Uterus (tissue), 4 donors: Measurements from ENCODE around the gene ALPI. TPM values are rescaled to one million over a fixed set of nuclear protein-coding genes. Genes with fewer than 3 reads are reported as not detected.
"Not testable (repeated sequence)": the region's sequence is repeated elsewhere in the genome, so short reads cannot be mapped to it uniquely, and the experiment has no call there.

Experiments
- DNase-seq, 2 donors: peaks; one replicate each; pipeline ENCODE4 v3.0.0-alpha.2; 2019 to 2020
- H3K27ac ChIP-seq, 2 donors: fragments of 200-600 bp; sonication (generic); 1 replicate in 1 of 2; 2 replicates in 1 of 2; pipeline ENCODE4 v1.5.1; 2016 to 2018
- H3K27me3 ChIP-seq, 2 donors: fragments of 200-600 bp; sonication (generic); one replicate each; pipeline ENCODE4 v1.5.1; 2018 to 2019; ENCODE audit warnings: control low read depth in 1 of 2
- H3K36me3 ChIP-seq, 2 donors: fragments of 200-600 bp; sonication (generic); one replicate each; pipeline ENCODE4 v1.5.1; 2019; ENCODE audit warnings: control low read depth in 1 of 2
- H3K4me1 ChIP-seq, 2 donors: fragments of 200-600 bp; sonication (generic); one replicate each; pipeline ENCODE4 v1.5.1; 2018 to 2019; ENCODE audit warnings: control low read depth in 1 of 2
- H3K4me3 ChIP-seq, 2 donors: fragments of 200-600 bp; sonication (generic); 1 replicate in 1 of 2; 2 replicates in 1 of 2; pipeline ENCODE4 v1.5.1; 2018 to 2019; ENCODE audit warnings: mild to moderate bottlenecking in 1 of 2
- H3K9me3 ChIP-seq, 2 donors: fragments of 200-600 bp; sonication (generic); one replicate each; pipeline ENCODE4 v1.5.1; 2019; ENCODE audit warnings: control low read depth in 1 of 2
- POLR2A ChIP-seq, 2 donors: fragments of 450-650 bp; IDR thresholded peaks; one replicate each; pipeline ENCODE4 v1.6.1; 2016; ENCODE audit warnings: antibody characterized with exemption in 2 of 2, mild to moderate bottlenecking in 1 of 2, moderate library complexity in 1 of 2
- intact Hi-C: fragments of 100-400 bp; cut with DNase I; formaldehyde crosslinking; loops from one replicate; pipeline ENCODE4 v1.15.1; 2023; ENCODE audit warnings: low total_unique reads
- total RNA-seq, 4 donors: library from RNA; depleted of rRNA in 3 of 4; stranded (reverse); fragments of >200 nt in 3 of 4; gene quantifications; one replicate each; pipeline versions ENCODE4 v1.1.0 to v1.2.4, GENCODE V29; 2014 to 2023
- TF ChIP-seq, protein P1 (sequence below), 4 experiments: fragments of 200-600 bp in 2 of 4; fragments of 450-650 bp in 2 of 4; sonication (generic) in 2 of 4; IDR thresholded peaks; one replicate each; pipeline ENCODE4 v1.5.1; 2016 to 2019; ENCODE audit warnings: antibody characterized with exemption in 4 of 4, mild to moderate bottlenecking in 2 of 4, moderate library complexity in 1 of 4
- donor health status: DM: yes; HTN: yes; CAD: no.

Gene ALPI
- total RNA-seq, 4 donors from 2014 or later = not detected

DNA sequence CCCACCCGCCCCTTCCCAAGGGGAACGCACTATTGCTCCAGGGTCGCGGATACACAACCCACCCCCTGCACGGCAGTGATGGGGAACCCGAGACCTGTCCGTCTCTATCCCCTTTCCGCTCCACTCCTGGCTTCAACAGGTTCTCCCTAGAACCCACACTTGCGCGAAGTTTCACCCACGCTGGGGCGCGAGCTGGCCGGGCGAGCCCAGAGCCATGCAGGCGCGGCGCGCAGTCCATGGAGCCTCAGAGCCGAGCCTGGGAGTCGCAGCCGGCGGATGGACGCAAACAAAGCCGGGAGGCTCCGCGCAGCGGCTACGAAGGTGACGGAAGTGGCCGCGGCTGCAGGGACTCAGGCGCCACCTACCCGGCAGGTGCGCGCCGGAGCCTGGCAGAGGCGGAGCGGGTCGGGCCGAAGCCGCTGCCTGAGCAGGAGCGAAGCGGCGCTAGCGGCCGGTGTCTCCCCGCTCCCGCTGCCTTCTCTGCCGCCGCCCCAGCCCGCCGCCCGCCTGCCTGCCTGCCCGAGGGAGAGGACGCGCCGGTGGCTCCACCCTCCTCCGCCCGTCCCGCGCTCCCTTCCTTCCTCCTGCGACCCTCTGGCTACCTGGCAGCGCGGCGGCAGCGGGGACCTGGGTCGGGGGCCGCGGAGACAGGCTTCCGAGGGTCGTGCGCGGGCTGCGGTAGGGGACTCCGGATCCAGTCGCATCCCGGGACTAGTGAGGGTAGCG is 35.3 kb upstream of the ALPI start:
- H3K27me3 ChIP-seq = peaks cover 0 to 9% of the 10 kb centered on the region in 2 donors
- no peak for DNase-seq
- no peaks in the 10 kb centered on the region for H3K36me3 ChIP-seq
- no peak overlapping the region for H3K27ac ChIP-seq
- no peak for TF ChIP-seq POLR2A (IDR thresholded peaks at IDR 0.05)
- TF ChIP-seq, protein P1, sequence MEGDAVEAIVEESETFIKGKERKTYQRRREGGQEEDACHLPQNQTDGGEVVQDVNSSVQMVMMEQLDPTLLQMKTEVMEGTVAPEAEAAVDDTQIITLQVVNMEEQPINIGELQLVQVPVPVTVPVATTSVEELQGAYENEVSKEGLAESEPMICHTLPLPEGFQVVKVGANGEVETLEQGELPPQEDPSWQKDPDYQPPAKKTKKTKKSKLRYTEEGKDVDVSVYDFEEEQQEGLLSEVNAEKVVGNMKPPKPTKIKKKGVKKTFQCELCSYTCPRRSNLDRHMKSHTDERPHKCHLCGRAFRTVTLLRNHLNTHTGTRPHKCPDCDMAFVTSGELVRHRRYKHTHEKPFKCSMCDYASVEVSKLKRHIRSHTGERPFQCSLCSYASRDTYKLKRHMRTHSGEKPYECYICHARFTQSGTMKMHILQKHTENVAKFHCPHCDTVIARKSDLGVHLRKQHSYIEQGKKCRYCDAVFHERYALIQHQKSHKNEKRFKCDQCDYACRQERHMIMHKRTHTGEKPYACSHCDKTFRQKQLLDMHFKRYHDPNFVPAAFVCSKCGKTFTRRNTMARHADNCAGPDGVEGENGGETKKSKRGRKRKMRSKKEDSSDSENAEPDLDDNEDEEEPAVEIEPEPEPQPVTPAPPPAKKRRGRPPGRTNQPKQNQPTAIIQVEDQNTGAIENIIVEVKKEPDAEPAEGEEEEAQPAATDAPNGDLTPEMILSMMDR (IDR thresholded peaks at IDR 0.05) = no peak
- intact Hi-C loops = no loop called here
- H3K9me3 ChIP-seq = no peaks in the 10 kb centered on the region
- peaks cover 0 to 5% of the 10 kb centered on the region in 2 donors for H3K4me1 ChIP-seq
- H3K4me3 ChIP-seq = no peak overlapping the region

DNA sequence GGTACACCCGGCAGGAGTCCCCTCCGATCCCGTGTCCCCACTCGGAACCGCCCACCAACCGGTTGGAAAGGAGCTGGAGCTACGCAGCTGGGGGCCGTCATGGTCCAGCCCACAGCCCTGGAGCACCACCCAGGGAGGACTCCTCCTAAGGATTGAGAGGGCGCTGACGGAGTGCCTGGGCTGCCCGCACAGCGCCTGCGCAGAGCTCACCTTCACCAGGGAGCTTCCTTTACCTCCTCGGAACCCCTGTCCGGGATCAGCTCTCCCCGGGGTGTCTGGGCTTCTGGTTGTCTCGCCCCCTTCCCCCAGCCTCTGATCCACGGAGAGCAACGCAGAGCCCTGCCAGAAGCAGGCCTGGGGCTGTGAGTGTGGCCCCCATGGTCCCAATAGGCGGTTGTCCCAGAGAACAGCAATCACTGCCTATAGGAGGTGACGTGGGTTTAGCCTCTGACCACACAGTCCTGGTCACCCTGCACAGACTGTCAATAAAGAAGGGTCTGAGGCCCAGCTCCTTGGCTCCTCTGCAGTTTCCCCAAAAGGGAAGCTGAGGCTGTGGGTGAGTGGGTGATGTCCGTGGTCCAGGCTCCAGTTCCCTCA is 34.7 kb upstream of the ALPI start:
- peaks cover 0 to 9% of the 10 kb centered on the region in 2 donors for H3K27me3 ChIP-seq
- no peak for DNase-seq
- H3K4me1 ChIP-seq = peaks cover 0 to 5% of the 10 kb centered on the region in 2 donors
- no peak overlapping the region for H3K27ac ChIP-seq
- intact Hi-C loops = no loop called here
- H3K4me3 ChIP-seq = no peak overlapping the region
- no peaks in the 10 kb centered on the region for H3K9me3 ChIP-seq
- no peaks in the 10 kb centered on the region for H3K36me3 ChIP-seq
- TF ChIP-seq, protein P1 (IDR thresholded peaks at IDR 0.05) = no peak
- no peak for TF ChIP-seq POLR2A (IDR thresholded peaks at IDR 0.05)

DNA sequence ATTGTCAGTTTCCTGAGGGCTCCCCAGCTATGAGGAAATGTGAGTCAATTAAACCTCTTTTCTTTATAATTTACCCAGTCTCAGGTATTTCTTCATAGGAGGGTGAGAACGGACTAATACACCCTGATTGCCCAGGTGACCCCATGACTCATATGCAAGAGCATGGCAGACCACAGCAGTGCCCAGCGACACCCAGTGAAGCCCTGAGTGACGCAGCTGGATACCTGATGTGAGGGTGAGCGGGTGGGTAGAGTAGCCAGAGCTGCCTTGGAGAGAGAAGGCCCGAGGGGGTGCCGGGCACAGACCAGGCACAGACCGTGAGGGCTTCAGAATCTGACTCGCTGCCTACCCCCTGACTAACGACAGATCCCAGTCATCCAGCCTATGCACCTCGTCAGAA is 33.9 kb upstream of the ALPI start:
- intact Hi-C loops = no loop called here
- H3K27me3 ChIP-seq = peaks cover 0 to 9% of the 10 kb centered on the region in 2 donors

DNA sequence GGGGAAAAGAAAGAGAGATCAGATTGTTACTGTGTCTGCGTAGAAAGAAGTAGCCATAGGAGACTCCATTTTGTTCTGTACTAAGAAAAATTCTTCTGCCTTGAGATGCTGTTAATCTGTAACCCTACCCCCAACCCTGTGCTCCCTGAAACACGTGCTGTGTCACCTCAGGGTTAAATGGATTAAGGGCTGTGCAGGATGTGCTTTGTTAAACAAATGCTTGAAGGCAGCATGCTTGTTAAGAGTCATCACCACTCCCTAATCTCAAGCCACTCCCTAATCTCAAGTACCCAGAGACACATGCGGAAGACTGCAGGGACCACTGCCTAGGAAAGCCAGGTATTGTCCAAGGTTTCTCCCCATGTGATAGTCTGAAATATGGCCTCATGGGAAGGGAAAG is 33.0 kb upstream of the ALPI start:
- H3K4me3 ChIP-seq, DNase-seq, H3K36me3 ChIP-seq, intact Hi-C loops, H3K9me3 ChIP-seq, H3K27ac ChIP-seq, H3K4me1 ChIP-seq, H3K27me3 ChIP-seq: not testable (repeated sequence)

More for the DNA sequence above, 33.9 kb upstream of the ALPI start:
- Histone ChIP-seq H3K9me3 (no peaks in the 10 kb centered on the region), H3K27ac (no peak overlapping the region), H3K36me3 (no peaks in the 10 kb centered on the region), H3K4me3 (no peak overlapping the region), H3K4me1 (peaks cover 0 to 5% of the 10 kb centered on the region in 2 donors)
- TF ChIP-seq, protein P1 (IDR thresholded peaks at IDR 0.05) = no peak
- no peak for TF ChIP-seq POLR2A (IDR thresholded peaks at IDR 0.05)
- DNase-seq = no peak

DNA sequence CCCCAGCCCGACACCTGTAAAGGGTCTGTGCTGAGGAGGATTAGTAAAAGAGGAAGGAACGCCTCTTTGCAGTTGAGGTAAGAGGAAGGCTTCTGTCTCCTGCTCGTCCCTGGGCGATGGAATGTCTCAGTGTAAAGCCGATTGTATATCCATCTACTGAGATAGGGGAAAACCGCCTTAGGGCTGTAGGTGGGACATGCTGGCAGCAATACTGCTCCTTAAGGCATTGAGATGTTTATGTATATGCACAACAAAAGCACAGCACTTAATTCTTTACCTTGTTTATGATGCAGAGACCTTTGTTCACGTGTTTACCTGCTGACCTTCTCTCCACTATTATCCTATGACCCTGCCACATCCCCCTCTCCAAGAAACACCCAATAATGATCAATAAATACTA is 32.5 kb upstream of the ALPI start:
- intact Hi-C loops, H3K9me3 ChIP-seq, H3K36me3 ChIP-seq, H3K4me1 ChIP-seq, H3K27me3 ChIP-seq, DNase-seq, H3K4me3 ChIP-seq, H3K27ac ChIP-seq: not testable (repeated sequence)

DNA sequence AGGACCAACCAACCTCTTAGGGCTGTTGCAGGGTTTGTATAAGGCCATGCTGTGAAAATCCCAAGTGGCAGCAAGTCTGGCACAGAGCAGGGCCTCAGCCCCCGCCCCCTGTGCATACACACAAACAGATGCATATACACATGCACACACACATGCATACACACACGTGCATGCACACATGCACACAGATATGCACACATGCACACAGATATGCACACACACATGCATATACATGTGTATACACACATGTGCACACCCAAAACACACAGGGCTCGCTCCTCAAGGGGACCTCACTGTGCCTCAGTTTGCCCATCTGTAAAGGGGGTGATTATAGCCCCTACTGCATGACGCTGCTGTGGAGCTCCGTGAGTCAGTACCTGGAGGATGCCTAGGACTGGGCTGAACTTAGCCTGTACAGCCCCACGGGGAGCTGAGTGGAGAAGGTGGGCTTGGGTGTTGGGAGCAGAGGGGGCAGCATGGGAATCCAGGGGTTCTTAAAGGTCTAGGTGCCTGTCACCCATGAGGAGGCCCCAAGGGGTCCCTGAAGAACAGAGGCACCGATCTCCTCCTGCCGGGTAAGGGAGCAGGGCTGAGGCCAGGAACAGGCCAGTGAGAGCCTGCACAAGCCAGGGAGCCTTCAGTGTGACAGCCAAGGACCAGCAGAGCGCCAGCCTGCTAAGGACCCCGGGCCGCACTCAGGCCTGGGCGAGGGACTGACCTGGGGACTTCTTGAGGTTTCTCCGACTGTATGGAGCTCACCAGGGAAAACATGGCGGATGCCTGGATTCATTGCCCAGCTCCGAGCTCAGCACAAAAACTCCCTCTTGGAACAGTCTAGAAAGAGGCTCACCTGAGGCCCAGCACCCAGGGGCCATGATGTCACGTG is 24.0 kb upstream of the ALPI start:
- no peak for DNase-seq
- Histone ChIP-seq H3K27me3 (no peaks in the 10 kb centered on the region), H3K4me3 (no peak overlapping the region), H3K36me3 (no peaks in the 10 kb centered on the region), H3K9me3 (no peaks in the 10 kb centered on the region), H3K27ac (no peak overlapping the region), H3K4me1 (no peaks in the 10 kb centered on the region)
- no peak for TF ChIP-seq POLR2A (IDR thresholded peaks at IDR 0.05)
- TF ChIP-seq, protein P1 (IDR thresholded peaks at IDR 0.05) = no peak
- intact Hi-C loops = no loop called here
